Measurements from ENCODE around the gene SOWAHA.

SOWAHA gene

GRCh38 chr5:132825033-132825833 is 12.1 kb downstream of the SOWAHA start:
- Mint-ChIP-seq H3K27me3 (peaks cover 80% of the 10 kb centered on the region), H3K27ac (no peak overlapping the region), H3K4me1 (peaks cover 28% of the 10 kb centered on the region), H3K9me3 (no peaks in the 10 kb centered on the region), H3K4me3 (no peak overlapping the region), H3K36me3 (no peaks in the 10 kb centered on the region)
- ATAC-seq, result no peak

GRCh38 chr5:132825834-132826391 is 12.8 kb downstream of the SOWAHA start:
- peak overlapping the region; percentile 25 for H3K4me3 Mint-ChIP-seq
- no peak for ATAC-seq

GRCh38 chr5:132826424-132827082 is 13.5 kb downstream of the SOWAHA start:
- Mint-ChIP-seq H3K4me1 (peaks cover 32% of the 10 kb centered on the region), H3K9me3 (no peaks in the 10 kb centered on the region), H3K27ac (no peak overlapping the region), H3K27me3 (peaks cover 84% of the 10 kb centered on the region), H3K36me3 (no peaks in the 10 kb centered on the region), H3K4me3 (no peak overlapping the region)
- no peak for ATAC-seq

More at GRCh38 chr5:132825834-132826391, 12.8 kb downstream of the SOWAHA start:
- Mint-ChIP-seq H3K36me3 (no peaks in the 10 kb centered on the region), H3K9me3 (no peaks in the 10 kb centered on the region), H3K4me1 (peaks cover 25% of the 10 kb centered on the region), H3K27ac (no peak overlapping the region), H3K27me3 (peaks cover 77% of the 10 kb centered on the region)

- peaks cover 29% of the 10 kb centered on the region for H3K4me1 Mint-ChIP-seq
- H3K27me3 Mint-ChIP-seq, result peaks cover 74% of the 10 kb centered on the region
- H3K9me3 Mint-ChIP-seq, result no peaks in the 10 kb centered on the region
- H3K27ac Mint-ChIP-seq, result no peak overlapping the region
- no peak for ATAC-seq
- no peak overlapping the region for H3K4me3 Mint-ChIP-seq
- H3K36me3 Mint-ChIP-seq, result no peaks in the 10 kb centered on the region
Observed at GRCh38 chr5:132827943-132828673, 15.0 kb downstream of the SOWAHA start.

GRCh38 chr5:132828846-132829494 is 15.9 kb downstream of the SOWAHA start:
- H3K27me3 Mint-ChIP-seq, result peaks cover 65% of the 10 kb centered on the region

GRCh38 chr5:132829742-132830435 is 16.8 kb downstream of the SOWAHA start:
- H3K4me3 Mint-ChIP-seq, result peak overlapping the region; percentile 90
- H3K27ac Mint-ChIP-seq, result peak overlapping the region; percentile 72
- no peaks in the 10 kb centered on the region for H3K9me3 Mint-ChIP-seq
- ATAC-seq, result peak; percentile 87
- H3K36me3 Mint-ChIP-seq, result no peaks in the 10 kb centered on the region
- H3K27me3 Mint-ChIP-seq, result peaks cover 56% of the 10 kb centered on the region
- peaks cover 20% of the 10 kb centered on the region for H3K4me1 Mint-ChIP-seq

More at GRCh38 chr5:132828846-132829494, 15.9 kb downstream of the SOWAHA start:
- H3K4me3 Mint-ChIP-seq, result peak overlapping the region; percentile 90
- H3K9me3 Mint-ChIP-seq, result no peaks in the 10 kb centered on the region
- peaks cover 20% of the 10 kb centered on the region for H3K4me1 Mint-ChIP-seq
- H3K36me3 Mint-ChIP-seq, result no peaks in the 10 kb centered on the region
- H3K27ac Mint-ChIP-seq, result peak overlapping the region; percentile 35
- no peak for ATAC-seq

- Mint-ChIP-seq H3K36me3 (no peaks in the 10 kb centered on the region), H3K4me3 (peak within 1 kb of the TSS; percentile 90), H3K27ac (peak within 1 kb of the TSS; percentile 74)
Observed at GRCh38 chr5:132830436-132831094, 17.5 kb downstream of the SOWAHA start, which contains the start of gene SHROOM1. SHROOM1 (minus strand) TSS chr5:132830647; CDS start chr5:132826140, 4,507 bp downstream.

GRCh38 chr5:132831095-132831860 is 18.2 kb downstream of the SOWAHA start:
- Mint-ChIP-seq H3K27ac (peak overlapping the region; percentile 74), H3K36me3 (no peaks in the 10 kb centered on the region), H3K4me3 (peak overlapping the region; percentile 90), H3K27me3 (peaks cover 45% of the 10 kb centered on the region), H3K4me1 (peaks cover 20% of the 10 kb centered on the region), H3K9me3 (no peaks in the 10 kb centered on the region)
- ATAC-seq, result no peak

More at GRCh38 chr5:132830436-132831094, 17.5 kb downstream of the SOWAHA start, which contains the start of gene SHROOM1:
- peak; percentile 77 for ATAC-seq
- Mint-ChIP-seq H3K4me1 (peaks cover 20% of the 10 kb centered on the region), H3K9me3 (no peaks in the 10 kb centered on the region), H3K27me3 (peaks cover 51% of the 10 kb centered on the region)

- no peaks in the 10 kb centered on the region for H3K9me3 Mint-ChIP-seq
- H3K27ac Mint-ChIP-seq, result no peak overlapping the region
- ATAC-seq, result no peak
- H3K36me3 Mint-ChIP-seq, result no peaks in the 10 kb centered on the region
- no peak overlapping the region for H3K4me3 Mint-ChIP-seq
- H3K4me1 Mint-ChIP-seq, result peaks cover 20% of the 10 kb centered on the region
- H3K27me3 Mint-ChIP-seq, result peaks cover 32% of the 10 kb centered on the region
Observed at GRCh38 chr5:132832612-132833011, 19.5 kb downstream of the SOWAHA start.

- ATAC-seq, result no peak
- peaks cover 20% of the 10 kb centered on the region for H3K27me3 Mint-ChIP-seq
- no peak overlapping the region for H3K4me3 Mint-ChIP-seq
- H3K4me1 Mint-ChIP-seq, result peaks cover 18% of the 10 kb centered on the region
- H3K36me3 Mint-ChIP-seq, result no peaks in the 10 kb centered on the region
- no peak overlapping the region for H3K27ac Mint-ChIP-seq
- H3K9me3 Mint-ChIP-seq, result no peaks in the 10 kb centered on the region
Observed at GRCh38 chr5:132834057-132834456, 21.0 kb downstream of the SOWAHA start.

GRCh38 chr5:132836852-132837251 is 23.8 kb downstream of the SOWAHA start:
- Mint-ChIP-seq H3K4me1 (no peaks in the 10 kb centered on the region), H3K4me3 (no peak overlapping the region)

GRCh38 chr5:132837868-132838267 is 24.8 kb downstream of the SOWAHA start:
- H3K9me3 Mint-ChIP-seq, result no peaks in the 10 kb centered on the region
- H3K27ac Mint-ChIP-seq, result no peak overlapping the region
- ATAC-seq, result no peak
- no peaks in the 10 kb centered on the region for H3K27me3 Mint-ChIP-seq
- no peak overlapping the region for H3K4me3 Mint-ChIP-seq
- H3K36me3 Mint-ChIP-seq, result no peaks in the 10 kb centered on the region
- H3K4me1 Mint-ChIP-seq, result no peaks in the 10 kb centered on the region

More at GRCh38 chr5:132836852-132837251, 23.8 kb downstream of the SOWAHA start:
- Mint-ChIP-seq H3K36me3 (no peaks in the 10 kb centered on the region), H3K27ac (no peak overlapping the region), H3K27me3 (no peaks in the 10 kb centered on the region), H3K9me3 (no peaks in the 10 kb centered on the region)
- no peak for ATAC-seq

All from stimulated activated memory B cell treated with anti-CD40 and anti-IgM and Interleukin-4, amounts not matched to agents 10 μg/mL and 1 μg/mL and 100 μg/mL, for 72 hours (primary cell).